Measurements from ENCODE around the gene PHTF2. TPM values are rescaled to one million over a fixed set of nuclear protein-coding genes. Genes with fewer than 3 reads are reported as not detected.

The PHTF2 gene
- total and polyA plus RNA-seq, 10 of the 15 experiments (the other 5 are each of a cell fraction or from before 2014, with no cell fraction given) = 12.9 to 41.8 (median 27.0) TPM

GRCh38 chr7:77971726-77972125 is 173.2 kb downstream of the PHTF2 start:
- Histone ChIP-seq H3K79me2 (ENCODE audit: control insufficient read depth, insufficient read depth, low read length) (no peaks in the 10 kb centered on the region), H3K9ac (ENCODE audit: control insufficient read depth, insufficient read depth, low read length) (no peak overlapping the region), H3K4me1 (ENCODE audit: control insufficient read depth, insufficient read depth, low read length) (no peaks in the 10 kb centered on the region), H4K20me1 (ENCODE audit: control insufficient read depth, insufficient read depth) (no peaks in the 10 kb centered on the region), H3K27me3 (replicated peaks in 1 of 2; ENCODE audit: control insufficient read depth in 2 of 2, insufficient read depth in 2 of 2, low read length in 1 of 2) (no peaks in the 10 kb centered on the region), H2AFZ (ENCODE audit: control insufficient read depth, low read depth, low read length) (no peak overlapping the region), H3K4me3 (no peak overlapping the region), H3K4me2 (ENCODE audit: control insufficient read depth, insufficient read depth) (no peak overlapping the region), H3K27ac (ENCODE audit: control insufficient read depth, insufficient read depth) (no peak overlapping the region), H3K36me3 (ENCODE audit: control insufficient read depth in 2 of 2, insufficient read depth in 2 of 2, low read length in 1 of 2) (no peaks in the 10 kb centered on the region), H3K9me3 (replicated peaks; ENCODE audit: control insufficient read depth, insufficient read depth, low read length) (no peaks in the 10 kb centered on the region)
- in situ Hi-C loops (cut with MboI) (no loop called here), intact Hi-C loops (cut with micrococcal nuclease; ENCODE audit: unreplicated experiment) (no loop called here)
- TF ChIP-seq LARP7 (IDR thresholded peaks at IDR 0.05) (no peak), SMC3 (IDR thresholded peaks at IDR 0.05; ENCODE audit: borderline replicate concordance, low read length) (no peak), SPI1 (IDR thresholded peaks at IDR 0.05; ENCODE audit: borderline replicate concordance, insufficient read depth, low read depth, low read length) (no peak), CBX3 (IDR thresholded peaks at IDR 0.05; ENCODE audit: borderline replicate concordance, low read depth) (no peak), RCOR1 (conservative IDR thresholded peaks at IDR 0.05; ENCODE audit: low read depth, low read length) (no peak)
- no peak for FAIRE-seq
- ChIA-PET SMC1A (ENCODE audit: uncharacterized antibody, unreplicated experiment) (no interaction called here), CTCF (interaction anchor here (0.6 kb wide), 1 partner anchor 57 kb away, joined by 4 read pairs; no protein-coding TSS in a partner anchor), POLR2A (no interaction called here), RAD21 (ENCODE audit: unreplicated experiment) (no interaction called here)
- BruUV-seq (replicated peaks) = no TSS peak
- DNase-seq (ENCODE audit: low read depth, low spot score) = no peak
- ATAC-seq = no peak

- 41% methylated on average over 2 of the region's 2 CpGs for WGBS (ENCODE audit: insufficient coverage, insufficient replicate concordance, low lambda C conversion rate, missing lambda C conversion rate)
- no peak overlapping the region for H3K27ac ChIP-seq (ENCODE audit: control insufficient read depth, insufficient read depth)
- H3K4me1 ChIP-seq (ENCODE audit: control insufficient read depth, insufficient read depth, low read length) = no peaks in the 10 kb centered on the region
- in situ Hi-C loops (cut with MboI) (no loop called here), intact Hi-C loops (cut with micrococcal nuclease; ENCODE audit: unreplicated experiment) (no loop called here)
- no peak for DNase-seq (ENCODE audit: low read depth, low spot score)
- RAD21 ChIA-PET (ENCODE audit: unreplicated experiment) = no interaction called here
- H3K9me3 ChIP-seq (replicated peaks; ENCODE audit: control insufficient read depth, insufficient read depth, low read length) = no peaks in the 10 kb centered on the region
- H2AFZ ChIP-seq (ENCODE audit: control insufficient read depth, low read depth, low read length) = no peak overlapping the region
- SMC1A ChIA-PET (ENCODE audit: uncharacterized antibody, unreplicated experiment) = no interaction called here
- H3K27me3 ChIP-seq (replicated peaks in 1 of 2; ENCODE audit: control insufficient read depth in 2 of 2, insufficient read depth in 2 of 2, low read length in 1 of 2) = no peaks in the 10 kb centered on the region
- no peak for ATAC-seq
- no peaks in the 10 kb centered on the region for H3K36me3 ChIP-seq (ENCODE audit: control insufficient read depth in 2 of 2, insufficient read depth in 2 of 2, low read length in 1 of 2)
- H3K4me3 ChIP-seq = no peak overlapping the region
- FAIRE-seq = no peak
- H3K9ac ChIP-seq (ENCODE audit: control insufficient read depth, insufficient read depth, low read length) = no peak overlapping the region
- no TSS peak for BruUV-seq (replicated peaks)
- no peak overlapping the region for H3K4me2 ChIP-seq (ENCODE audit: control insufficient read depth, insufficient read depth)
- H4K20me1 ChIP-seq (ENCODE audit: control insufficient read depth, insufficient read depth) = no peaks in the 10 kb centered on the region
- POLR2A ChIA-PET = no interaction called here
- CTCF ChIA-PET = interaction anchor here (0.6 kb wide), 1 partner anchor 11 kb away, joined by 3 read pairs; no protein-coding TSS in a partner anchor
- no peaks in the 10 kb centered on the region for H3K79me2 ChIP-seq (ENCODE audit: control insufficient read depth, insufficient read depth, low read length)
- TF ChIP-seq IRF5 (IDR thresholded peaks at IDR 0.05; ENCODE audit: borderline replicate concordance) (no peak), JUND (IDR thresholded peaks at IDR 0.05; ENCODE audit: low read depth, low read length) (no peak), NBN (IDR thresholded peaks at IDR 0.05) (no peak), RB1 (IDR thresholded peaks at IDR 0.05; ENCODE audit: borderline replicate concordance) (no peak), KLF5 (IDR thresholded peaks at IDR 0.05; ENCODE audit: partially characterized antibody) (no peak), CBX5 (IDR thresholded peaks at IDR 0.05; ENCODE audit: low read depth) (no peak), PML (IDR thresholded peaks at IDR 0.05; ENCODE audit: low read length) (no peak), CHD1 (IDR thresholded peaks at IDR 0.05; ENCODE audit: low read depth, low read length) (no peak), USF2 (IDR thresholded peaks at IDR 0.05; ENCODE audit: borderline replicate concordance, low read depth, low read length) (no peak), EZH2 (IDR thresholded peaks at IDR 0.05; ENCODE audit: borderline replicate concordance, control insufficient read depth, low read depth, low read length) (no peak), PKNOX1 (IDR thresholded peaks at IDR 0.05) (no peak)
Measured at GRCh38 chr7:77975672-77976480, 177.3 kb downstream of the PHTF2 start.
